ENCODE results near the gene LRRC8E.

The LRRC8E gene

GRCh38 chr19:7868326-7868670 is 20.0 kb upstream of the LRRC8E start:
- no peak for DNase-seq (ENCODE audit: low read depth, low spot score)

- no peak for DNase-seq (ENCODE audit: low read depth, low spot score)
These were observed 19.4 kb upstream of the LRRC8E start for GRCh38 chr19:7868671-7869452.

DNA sequence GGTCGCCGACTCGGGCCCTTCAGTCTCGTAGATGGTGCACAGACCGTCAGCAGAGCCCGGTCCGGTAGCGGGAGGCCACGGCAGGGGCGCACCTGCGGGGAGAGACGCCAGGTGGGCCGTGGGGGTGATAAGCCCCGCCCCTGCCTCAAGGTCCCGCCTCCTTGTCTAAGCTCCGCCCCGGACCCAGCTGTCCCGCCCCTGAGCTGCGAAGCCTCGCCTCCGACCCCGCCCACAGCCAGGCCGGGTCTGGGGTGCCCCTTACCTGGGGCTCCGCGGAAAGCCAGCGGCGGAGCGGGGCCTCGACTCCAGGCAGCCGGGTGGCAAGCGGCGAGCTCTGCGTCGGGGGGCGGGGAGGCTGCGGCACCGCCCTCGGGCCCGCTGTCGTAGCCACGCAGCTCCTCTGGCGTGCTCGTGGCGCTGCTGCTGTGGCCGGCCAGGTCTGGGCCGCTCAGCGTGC is 18.8 kb upstream of the LRRC8E start:
- DNase-seq (ENCODE audit: low read depth, low spot score), result no peak

GRCh38 chr19:7869910-7870511 is 18.3 kb upstream of the LRRC8E start:
- no peak for DNase-seq (ENCODE audit: low read depth, low spot score)

DNA sequence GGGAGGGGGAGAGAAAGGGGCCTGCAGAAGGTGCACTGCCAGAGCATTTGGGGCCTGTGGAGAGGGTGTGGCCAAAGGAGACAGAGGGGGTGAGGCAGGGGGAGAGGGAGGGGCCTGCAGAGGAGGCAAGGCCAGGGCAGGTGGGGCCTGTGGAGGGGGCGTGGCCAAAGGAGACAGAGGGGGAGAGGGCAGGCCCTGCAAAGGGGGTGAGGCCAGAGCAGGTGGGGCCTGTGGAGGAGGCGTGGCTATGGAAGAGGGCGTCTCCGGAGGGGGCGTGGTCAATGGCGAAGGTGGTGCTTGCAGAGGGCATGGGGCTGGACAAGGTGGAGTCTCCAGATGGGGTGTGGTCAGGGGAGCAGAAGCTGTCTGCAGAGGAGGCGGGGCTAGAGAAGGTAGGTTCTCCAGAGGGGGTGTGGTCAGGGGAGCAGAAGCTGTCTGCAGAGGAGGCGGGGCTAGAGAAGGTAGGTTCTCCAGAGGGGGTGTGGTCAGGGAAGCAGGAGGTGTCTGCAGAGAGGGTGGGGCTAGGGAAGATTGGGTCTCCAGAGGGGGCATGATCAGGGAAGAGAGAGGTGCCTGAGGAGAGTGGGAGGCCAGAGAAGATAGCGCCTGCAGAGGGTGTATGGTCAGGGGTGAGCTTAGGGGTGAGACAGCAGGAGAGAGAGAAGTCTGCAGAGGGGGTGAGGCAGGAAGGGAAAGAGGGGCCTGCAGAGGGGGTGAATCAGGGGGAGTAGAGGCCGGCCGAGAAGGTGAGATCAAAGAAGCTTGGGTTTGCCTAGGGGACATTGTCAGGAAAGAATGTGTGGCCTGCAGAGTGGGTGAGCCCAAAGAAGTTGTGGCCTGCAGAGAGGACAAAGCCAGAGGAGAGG is 17.5 kb upstream of the LRRC8E start:
- no peak for DNase-seq (ENCODE audit: low read depth, low spot score)

DNA sequence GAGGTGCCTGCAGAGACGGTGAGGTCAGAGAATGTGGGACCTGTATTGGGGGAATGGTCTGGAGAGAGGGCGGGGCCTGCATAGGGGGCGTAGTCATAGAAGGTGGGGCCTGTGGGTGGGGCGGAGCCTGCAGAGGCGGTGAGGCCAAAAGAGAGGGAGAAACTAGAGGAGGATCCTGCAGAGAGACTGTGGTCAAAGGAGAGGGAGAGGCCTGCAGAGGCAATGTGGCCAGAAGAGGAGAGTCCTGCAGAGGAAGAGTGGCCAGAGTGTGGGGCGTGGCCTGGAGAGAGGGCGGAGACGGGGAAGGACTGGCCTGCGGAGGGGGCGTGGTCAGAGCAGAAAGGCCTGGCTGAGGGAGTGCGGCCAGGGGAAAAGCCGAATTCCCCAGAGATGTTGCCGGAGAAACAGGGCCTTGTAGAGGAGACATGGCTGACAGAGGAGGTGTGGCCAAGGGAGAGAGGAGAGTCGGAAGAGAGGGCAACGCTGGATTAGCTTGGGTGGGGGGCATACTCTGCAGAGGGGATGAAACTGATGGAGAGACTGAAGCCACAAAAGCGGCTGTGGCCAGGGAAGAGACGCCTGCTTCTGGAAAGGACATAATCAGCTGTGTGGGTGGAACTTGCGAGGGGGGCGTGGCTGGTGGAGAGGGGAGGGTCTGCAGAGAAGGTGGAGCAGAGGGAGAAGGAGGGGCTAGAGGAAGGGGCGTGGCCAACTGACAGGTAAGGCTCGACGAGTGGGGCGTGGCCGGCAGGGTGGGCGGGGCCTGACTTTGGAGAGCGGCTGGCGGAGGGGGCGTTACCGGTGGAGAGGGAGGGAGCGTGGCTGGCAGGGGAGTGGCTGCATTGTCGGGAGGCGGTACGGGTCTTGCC is 16.6 kb upstream of the LRRC8E start:
- peak; percentile 74 for DNase-seq (ENCODE audit: low read depth, low spot score)

- no peak for DNase-seq (ENCODE audit: low read depth, low spot score)
These were observed 15.8 kb upstream of the LRRC8E start for GRCh38 chr19:7872306-7873204.

DNA sequence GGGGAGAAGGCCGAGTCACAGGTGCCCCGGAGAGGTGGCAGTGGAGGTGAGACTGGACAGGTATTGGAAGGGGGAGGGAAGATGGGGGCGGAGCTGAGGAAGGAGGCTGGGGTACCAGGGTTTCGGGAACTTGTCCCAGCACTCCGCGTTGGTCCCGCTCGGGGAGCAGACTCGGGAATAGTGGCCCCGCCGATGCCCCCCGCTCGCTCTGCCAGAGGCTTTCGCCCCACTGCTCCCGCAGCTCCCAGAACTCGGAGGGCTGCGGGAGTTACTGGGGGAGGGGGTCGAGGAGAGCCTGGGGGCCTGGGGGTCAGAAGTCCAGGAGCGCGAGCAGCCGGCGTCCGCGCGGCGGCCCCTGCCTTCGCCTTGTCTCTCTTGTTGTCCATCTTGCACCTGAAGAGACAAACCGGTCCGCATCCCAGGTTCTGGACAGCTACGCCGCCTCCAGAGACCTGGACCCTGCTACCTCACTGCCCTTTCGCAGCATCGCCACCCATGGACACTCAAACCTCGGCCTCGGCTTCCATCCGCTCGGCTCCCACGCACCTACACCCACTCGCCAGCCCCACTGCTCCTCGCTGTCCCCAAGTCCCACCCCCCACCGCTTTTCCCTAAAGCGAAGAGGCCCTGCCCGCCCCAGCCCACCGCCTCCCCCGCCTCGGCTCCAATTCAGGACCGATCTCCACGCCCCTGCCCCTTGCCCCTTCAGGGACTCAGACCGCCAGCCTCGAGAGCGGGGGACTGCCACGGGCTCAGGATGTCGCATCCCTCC is 14.8 kb upstream of the LRRC8E start:
- no peak for DNase-seq (ENCODE audit: low read depth, low spot score)

- no peak for DNase-seq (ENCODE audit: low read depth, low spot score)
These were observed 14.0 kb upstream of the LRRC8E start, which contains the start of gene PRR36 for GRCh38 chr19:7874076-7874896. TSS of gene PRR36 (minus strand) at chr19:7874390. CDS start at chr19:7873689, 701 bp downstream.

- DNase-seq (ENCODE audit: low read depth, low spot score), result no peak
These were observed 13.4 kb upstream of the LRRC8E start for GRCh38 chr19:7874897-7875273.

- DNase-seq (ENCODE audit: low read depth, low spot score), result no peak
These were observed 11.0 kb upstream of the LRRC8E start for GRCh38 chr19:7877249-7877836.

- no peak for DNase-seq (ENCODE audit: low read depth, low spot score)
These were observed 9.1 kb upstream of the LRRC8E start for GRCh38 chr19:7879111-7879807.

GRCh38 chr19:7879836-7880235 is 8.5 kb upstream of the LRRC8E start:
- DNase-seq (ENCODE audit: low read depth, low spot score), result no peak

DNA sequence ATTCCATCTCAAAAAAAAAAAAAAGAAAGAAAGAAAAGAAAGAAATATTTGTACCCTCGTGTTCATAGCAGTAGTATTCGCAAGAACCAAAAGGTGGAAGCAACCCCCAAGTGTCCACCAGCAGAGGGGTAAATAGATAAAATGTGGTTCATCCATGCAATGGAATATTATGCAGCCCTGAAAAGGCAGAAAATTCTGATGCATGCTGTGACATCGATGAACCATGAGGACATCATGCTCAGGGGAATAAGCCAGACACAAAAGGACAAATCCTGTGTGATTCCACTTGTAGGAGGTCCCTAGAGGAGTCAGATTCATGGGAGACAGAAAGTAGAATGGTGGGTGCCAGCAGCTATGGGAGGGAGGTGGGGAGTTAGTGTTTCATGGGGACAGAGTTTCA is 6.4 kb upstream of the LRRC8E start:
- DNase-seq (ENCODE audit: low read depth, low spot score), result no peak

GRCh38 chr19:7883105-7883504 is 5.2 kb upstream of the LRRC8E start:
- no peak for DNase-seq (ENCODE audit: low read depth, low spot score)

DNA sequence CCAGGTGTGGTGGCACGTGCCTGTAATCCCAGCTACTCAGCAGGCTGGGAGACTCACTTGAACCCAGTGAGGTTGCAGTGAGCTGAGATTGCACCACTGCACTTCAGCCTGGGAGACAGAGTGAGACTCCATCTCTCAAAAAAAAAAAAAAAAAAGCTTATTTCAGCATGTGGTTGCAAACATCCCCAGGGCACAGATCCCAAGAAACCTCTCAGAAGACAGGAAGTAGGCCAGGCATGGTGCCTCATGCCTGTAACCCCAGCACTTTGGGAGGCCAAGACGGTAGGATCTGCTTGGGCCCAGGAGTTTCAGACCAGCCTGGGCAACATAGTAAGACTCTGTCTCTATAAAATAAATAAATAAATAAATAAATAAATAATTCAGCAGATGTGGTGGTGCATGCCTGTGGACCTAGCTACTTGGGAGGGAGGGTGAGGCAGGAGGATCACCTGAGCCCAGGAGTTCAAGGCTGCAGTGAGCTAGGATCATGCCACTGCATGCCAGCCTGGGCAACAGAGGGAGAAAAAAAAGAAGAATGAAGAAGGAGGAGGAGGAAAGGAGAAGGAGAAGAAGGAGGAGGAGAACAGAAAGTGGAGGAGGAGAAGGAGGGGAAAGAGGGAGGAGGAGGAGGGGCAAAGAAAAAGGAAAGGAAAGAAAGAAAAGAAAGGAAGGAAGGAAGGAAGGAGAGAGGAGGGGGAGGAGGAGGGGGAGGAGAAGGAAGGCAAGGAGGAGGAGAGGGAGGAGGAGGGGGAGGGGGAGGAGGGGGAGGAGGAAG is 4.3 kb upstream of the LRRC8E start:
- DNase-seq (ENCODE audit: low read depth, low spot score), result no peak

- no peak for DNase-seq (ENCODE audit: low read depth, low spot score)
These were observed 2.5 kb upstream of the LRRC8E start for GRCh38 chr19:7885818-7886217.

Measured in brain pericyte (primary cell).